Activated CD4-positive, alpha-beta memory T cell treated with anti-CD3 and anti-CD28 coated beads for 36 hours (primary cell): ENCODE measurements around the gene CAMTA1. TPM values are rescaled to one million over a fixed set of nuclear protein-coding genes. Genes with fewer than 3 reads are reported as not detected.
"Not testable (repeated sequence)": the region's sequence is repeated elsewhere in the genome, so short reads cannot be mapped to it uniquely, and the experiment has no call there.

Experiments
- CTCF ChIA-PET: fragments of 350-600 bp; sonication (Branson Sonifier 250); formaldehyde crosslinking; loops from one replicate; lab custom pipeline; 2021; ENCODE audit warnings: antibody characterized with exemption, inconsistent platforms; lab: Charles Lee
- POLR2A ChIA-PET: fragments of 350-600 bp; sonication (Branson Sonifier 250); formaldehyde crosslinking; loops from one replicate; lab custom pipeline; 2021; ENCODE audit warnings: antibody characterized with exemption; lab: Charles Lee
- DNase-seq: peaks from one replicate; pipeline ENCODE4 v3.0.0-alpha.2; 2020
- H3K27ac Mint-ChIP-seq: one replicate; pipeline ENCODE4 v1.8.0; 2021; ENCODE audit warnings: mixed read lengths
- H3K27me3 Mint-ChIP-seq: one replicate; pipeline ENCODE4 v1.8.0; 2021; ENCODE audit warnings: mixed read lengths
- H3K36me3 Mint-ChIP-seq: one replicate; pipeline ENCODE4 v1.8.0; 2021; ENCODE audit warnings: mixed read lengths
- H3K4me1 Mint-ChIP-seq: one replicate; pipeline ENCODE4 v1.8.0; 2021; ENCODE audit warnings: low read depth, mixed read lengths
- H3K4me3 Mint-ChIP-seq: one replicate; pipeline ENCODE4 v1.8.0; 2021; ENCODE audit warnings: mild to moderate bottlenecking, mixed read lengths
- H3K9me3 Mint-ChIP-seq: one replicate; pipeline ENCODE4 v1.8.0; 2021; ENCODE audit warnings: mixed read lengths
- intact Hi-C: fragments of 100-400 bp; cut with micrococcal nuclease; formaldehyde crosslinking; loops from one replicate; pipeline ENCODE4 v1.15.1; 2023
- total RNA-seq, 2 experiments: library from RNA; stranded (reverse); gene quantifications; one replicate each; pipeline ENCODE4 v1.2.3, GENCODE V29; 2021

CAMTA1 gene
- total RNA-seq, 2 experiments from 2014 or later: 64.7 to 68.9 TPM

DNA sequence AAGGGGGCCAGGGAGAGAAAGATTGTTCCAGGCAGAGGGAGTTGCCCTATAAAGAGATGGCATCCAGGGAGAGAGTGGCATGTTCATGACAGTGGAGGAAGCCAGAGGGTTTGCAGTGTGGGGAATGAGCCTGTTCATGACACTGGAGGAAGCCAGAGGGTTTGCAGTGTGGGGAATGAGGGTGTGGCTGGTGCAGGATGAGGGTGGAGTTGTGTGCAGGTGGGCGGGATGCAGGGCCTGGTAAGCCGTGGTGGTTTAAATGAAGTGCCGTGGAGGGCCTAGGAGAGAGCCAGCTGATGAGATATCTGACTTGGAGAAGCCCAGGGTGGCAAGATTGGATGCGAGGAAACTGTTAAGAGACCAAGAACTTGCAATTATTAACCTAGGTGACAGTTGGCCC is 131.8 kb downstream of the CAMTA1 start:
- CTCF ChIA-PET: no interaction called here
- Mint-ChIP-seq H3K36me3 (no peaks in the 10 kb centered on the region), H3K9me3 (peaks cover 4% of the 10 kb centered on the region), H3K4me3 (no peak overlapping the region), H3K4me1 (no peaks in the 10 kb centered on the region), H3K27ac (no peak overlapping the region), H3K27me3 (peaks cover 34% of the 10 kb centered on the region)
- POLR2A ChIA-PET: no interaction called here
- DNase-seq: no peak
- intact Hi-C loops: no loop called here

DNA sequence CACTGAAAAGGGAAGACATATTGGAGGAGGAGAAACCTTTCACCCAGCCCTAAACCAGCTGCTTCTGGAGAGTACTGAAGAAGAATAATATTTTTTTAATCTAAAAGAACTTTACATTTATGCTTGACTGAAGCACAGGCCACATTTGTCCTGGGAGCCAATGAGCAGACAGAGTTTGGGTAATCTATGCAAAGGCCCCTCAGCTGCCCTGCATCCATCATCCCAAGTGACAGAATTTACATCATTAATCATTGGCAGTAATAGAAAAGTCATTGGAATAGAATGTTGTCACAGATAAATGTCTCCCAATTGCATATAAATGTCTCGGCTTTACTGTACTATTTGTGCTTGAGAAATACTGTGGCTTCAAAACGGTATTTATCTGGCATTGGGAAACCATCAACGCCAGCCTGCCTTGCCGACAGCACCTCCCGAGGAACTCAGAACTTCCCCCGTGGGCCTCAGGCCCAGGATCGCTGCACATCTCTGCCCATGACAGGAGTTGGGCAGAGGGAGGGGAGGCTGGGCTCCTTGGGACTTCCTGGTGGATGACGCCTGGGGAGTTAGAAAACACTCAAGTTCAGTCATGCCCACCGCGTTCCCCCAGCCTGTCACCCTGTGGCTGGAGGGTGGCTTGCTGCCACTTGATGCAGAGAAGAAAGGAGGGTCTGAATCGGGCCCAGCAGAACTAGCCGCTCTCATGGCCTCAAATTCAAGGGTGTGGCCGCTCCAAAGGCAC is 133.1 kb downstream of the CAMTA1 start:
- no peaks in the 10 kb centered on the region for H3K36me3 Mint-ChIP-seq
- ChIA-PET CTCF (no interaction called here), POLR2A (no interaction called here)
- no peak for DNase-seq
- peaks cover 28% of the 10 kb centered on the region for H3K27me3 Mint-ChIP-seq
- H3K9me3 Mint-ChIP-seq: peaks cover 4% of the 10 kb centered on the region
- no peak overlapping the region for H3K4me3 Mint-ChIP-seq
- no peak overlapping the region for H3K27ac Mint-ChIP-seq
- intact Hi-C loops: no loop called here
- H3K4me1 Mint-ChIP-seq: no peaks in the 10 kb centered on the region

DNA sequence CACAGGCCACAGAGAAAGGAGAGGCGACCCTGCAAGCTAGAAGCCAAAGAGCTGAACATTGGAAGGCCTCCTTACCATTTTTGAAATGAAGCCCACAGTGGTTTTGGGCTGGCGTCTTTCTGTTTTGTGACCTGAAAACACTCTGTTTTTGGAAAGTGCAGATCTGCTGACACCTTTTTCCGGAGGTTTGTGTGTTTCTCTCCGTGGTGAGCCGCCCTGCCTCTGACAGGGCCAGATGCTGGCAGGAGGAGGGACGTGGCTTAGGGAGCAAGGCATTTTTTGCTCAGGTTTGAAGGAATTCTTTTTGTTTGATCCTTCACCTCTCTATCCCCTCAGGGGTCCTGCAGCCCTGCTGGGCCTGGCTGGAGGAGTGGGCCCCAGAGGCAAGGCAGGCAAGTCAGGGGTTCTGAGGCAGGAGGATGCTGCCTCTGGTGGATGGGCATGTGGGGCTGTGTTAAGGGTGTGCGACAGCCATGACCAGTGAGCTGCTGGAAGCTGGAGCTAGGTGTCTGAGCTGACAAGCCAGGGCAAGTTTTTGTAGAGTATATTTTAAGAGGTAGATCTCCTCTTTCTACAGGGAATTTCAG is 133.8 kb downstream of the CAMTA1 start:
- Mint-ChIP-seq H3K9me3 (peaks cover 4% of the 10 kb centered on the region), H3K4me3 (no peak overlapping the region)
- CTCF ChIA-PET: interaction anchor here (1.2 kb wide), 1 partner anchor 200 kb away, joined by 4 read pairs; no protein-coding TSS in a partner anchor

DNA sequence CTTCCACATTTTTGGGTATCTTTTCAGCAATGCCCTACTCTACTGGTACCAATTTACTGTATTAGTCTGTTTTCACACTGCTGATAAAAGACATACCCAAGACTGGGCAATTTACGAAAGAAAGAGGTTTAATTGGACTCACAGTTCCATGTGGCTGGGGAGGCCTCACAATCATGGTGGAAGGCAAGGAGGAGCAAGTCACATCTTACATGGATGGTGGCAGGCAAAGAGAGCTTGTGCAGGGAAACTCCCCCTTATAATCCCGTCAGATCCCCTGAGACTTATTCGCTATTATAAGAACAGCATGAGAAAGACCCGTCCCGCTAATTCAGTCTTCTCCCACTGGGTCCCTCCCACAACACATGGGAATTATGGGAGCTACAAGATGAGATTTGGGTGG is 136.3 kb downstream of the CAMTA1 start:
- H3K27ac Mint-ChIP-seq, DNase-seq, H3K36me3 Mint-ChIP-seq, CTCF ChIA-PET, H3K9me3 Mint-ChIP-seq, H3K4me3 Mint-ChIP-seq, POLR2A ChIA-PET, intact Hi-C loops, H3K4me1 Mint-ChIP-seq: not testable (repeated sequence)
- H3K27me3 Mint-ChIP-seq: peaks cover 11% of the 10 kb centered on the region

More for the DNA sequence above, 133.8 kb downstream of the CAMTA1 start:
- POLR2A ChIA-PET: no interaction called here
- Mint-ChIP-seq H3K36me3 (no peaks in the 10 kb centered on the region), H3K27me3 (peaks cover 23% of the 10 kb centered on the region), H3K4me1 (no peaks in the 10 kb centered on the region), H3K27ac (no peak overlapping the region)
- DNase-seq: no peak
- intact Hi-C loops: no loop called here

DNA sequence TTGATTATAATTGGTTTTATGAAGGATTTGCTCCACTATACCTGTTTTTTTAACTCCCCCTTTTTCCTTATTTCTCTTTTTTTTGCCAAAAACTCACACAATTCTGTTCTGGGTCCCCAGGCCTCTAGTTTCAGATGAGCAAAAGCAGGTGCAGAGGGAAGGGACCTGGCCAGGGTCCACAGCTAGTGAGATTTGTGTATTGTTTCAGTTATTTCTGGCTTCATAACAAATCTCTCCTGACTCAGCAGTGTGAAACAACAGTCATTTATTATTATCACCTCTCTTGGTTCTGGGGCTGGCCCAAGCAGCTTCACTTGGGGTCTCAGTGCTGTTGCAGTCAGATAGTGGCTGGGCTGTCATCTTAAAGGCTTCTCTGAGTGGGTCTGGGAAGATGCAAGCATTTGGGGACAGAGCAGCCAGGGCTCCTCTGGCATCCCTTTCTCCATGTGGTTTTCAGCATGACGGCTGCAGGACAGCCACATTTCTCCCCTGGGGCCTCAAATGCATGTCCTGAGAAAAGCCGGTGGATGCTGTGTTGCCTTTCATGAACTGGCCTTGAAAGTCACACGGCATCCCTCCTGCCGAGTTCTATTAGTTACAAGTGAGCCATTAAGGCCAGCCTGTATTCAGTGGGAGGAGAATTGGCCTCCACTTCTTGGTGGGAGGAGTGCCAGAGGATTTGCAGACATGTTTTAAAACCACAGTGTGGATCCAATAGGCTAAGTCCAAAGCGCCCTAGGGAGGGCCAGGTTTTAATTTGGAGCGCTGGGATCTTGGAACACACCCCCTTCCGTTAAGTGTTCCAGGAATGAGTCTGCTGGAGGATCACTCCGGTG is 137.1 kb downstream of the CAMTA1 start:
- H3K9me3 Mint-ChIP-seq: peaks cover 4% of the 10 kb centered on the region
- H3K27me3 Mint-ChIP-seq: peaks cover 3% of the 10 kb centered on the region
- no peaks in the 10 kb centered on the region for H3K36me3 Mint-ChIP-seq
- intact Hi-C loops: no loop called here
- H3K4me1 Mint-ChIP-seq: no peaks in the 10 kb centered on the region
- H3K27ac Mint-ChIP-seq: no peak overlapping the region
- ChIA-PET CTCF (no interaction called here), POLR2A (no interaction called here)
- H3K4me3 Mint-ChIP-seq: no peak overlapping the region
- no peak for DNase-seq

DNA sequence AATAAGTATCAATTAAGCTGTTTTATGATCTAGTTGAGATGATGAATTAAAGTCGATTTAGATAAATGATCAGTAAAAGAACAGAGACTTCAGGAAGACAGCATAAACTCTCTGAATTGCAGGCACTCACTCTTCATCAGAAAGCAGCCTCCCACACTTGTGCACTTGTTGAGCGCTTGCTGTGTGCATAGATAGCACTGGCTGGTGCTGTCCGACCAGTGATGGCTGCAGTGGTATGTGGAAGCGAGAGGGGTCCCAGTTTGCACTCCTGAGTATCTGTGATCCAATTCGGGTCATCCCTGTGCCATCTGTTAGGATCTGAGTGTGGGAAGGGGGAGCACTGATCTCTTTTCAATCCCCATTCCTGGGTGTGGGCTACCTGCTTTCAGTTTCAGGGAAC is 137.8 kb downstream of the CAMTA1 start:
- Mint-ChIP-seq H3K9me3 (peaks cover 4% of the 10 kb centered on the region), H3K27ac (no peak overlapping the region)
- CTCF ChIA-PET: no interaction called here

DNA sequence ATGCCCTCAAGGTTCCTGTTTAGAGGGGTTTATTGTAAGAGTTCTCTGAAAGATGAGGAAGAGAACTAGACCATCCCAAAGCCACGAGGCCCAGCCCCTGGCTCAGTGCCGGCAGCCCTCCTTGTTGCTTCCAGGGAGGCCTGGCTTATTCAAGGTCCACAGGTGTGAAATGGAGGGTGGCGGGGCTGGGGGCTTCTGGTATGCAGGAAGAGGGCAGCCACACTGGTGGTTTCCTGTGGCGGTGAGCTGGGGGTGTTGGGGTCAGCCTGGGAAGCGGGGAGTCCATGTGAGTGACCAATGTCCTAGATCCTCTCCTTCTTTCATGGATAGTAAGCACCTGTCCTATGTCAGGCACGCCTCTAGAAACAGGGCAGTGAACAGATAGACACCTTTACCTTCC is 138.2 kb downstream of the CAMTA1 start:
- peaks cover 9% of the 10 kb centered on the region for H3K27me3 Mint-ChIP-seq
- ChIA-PET POLR2A (no interaction called here), CTCF (no interaction called here)
- DNase-seq: no peak
- intact Hi-C loops: no loop called here
- no peaks in the 10 kb centered on the region for H3K36me3 Mint-ChIP-seq
- no peak overlapping the region for H3K27ac Mint-ChIP-seq
- no peaks in the 10 kb centered on the region for H3K4me1 Mint-ChIP-seq
- no peak overlapping the region for H3K4me3 Mint-ChIP-seq
- peaks cover 4% of the 10 kb centered on the region for H3K9me3 Mint-ChIP-seq

More for the DNA sequence above, 137.8 kb downstream of the CAMTA1 start:
- Mint-ChIP-seq H3K4me1 (no peaks in the 10 kb centered on the region), H3K4me3 (no peak overlapping the region), H3K36me3 (no peaks in the 10 kb centered on the region), H3K27me3 (peaks cover 6% of the 10 kb centered on the region)
- DNase-seq: no peak
- intact Hi-C loops: no loop called here
- POLR2A ChIA-PET: no interaction called here

DNA sequence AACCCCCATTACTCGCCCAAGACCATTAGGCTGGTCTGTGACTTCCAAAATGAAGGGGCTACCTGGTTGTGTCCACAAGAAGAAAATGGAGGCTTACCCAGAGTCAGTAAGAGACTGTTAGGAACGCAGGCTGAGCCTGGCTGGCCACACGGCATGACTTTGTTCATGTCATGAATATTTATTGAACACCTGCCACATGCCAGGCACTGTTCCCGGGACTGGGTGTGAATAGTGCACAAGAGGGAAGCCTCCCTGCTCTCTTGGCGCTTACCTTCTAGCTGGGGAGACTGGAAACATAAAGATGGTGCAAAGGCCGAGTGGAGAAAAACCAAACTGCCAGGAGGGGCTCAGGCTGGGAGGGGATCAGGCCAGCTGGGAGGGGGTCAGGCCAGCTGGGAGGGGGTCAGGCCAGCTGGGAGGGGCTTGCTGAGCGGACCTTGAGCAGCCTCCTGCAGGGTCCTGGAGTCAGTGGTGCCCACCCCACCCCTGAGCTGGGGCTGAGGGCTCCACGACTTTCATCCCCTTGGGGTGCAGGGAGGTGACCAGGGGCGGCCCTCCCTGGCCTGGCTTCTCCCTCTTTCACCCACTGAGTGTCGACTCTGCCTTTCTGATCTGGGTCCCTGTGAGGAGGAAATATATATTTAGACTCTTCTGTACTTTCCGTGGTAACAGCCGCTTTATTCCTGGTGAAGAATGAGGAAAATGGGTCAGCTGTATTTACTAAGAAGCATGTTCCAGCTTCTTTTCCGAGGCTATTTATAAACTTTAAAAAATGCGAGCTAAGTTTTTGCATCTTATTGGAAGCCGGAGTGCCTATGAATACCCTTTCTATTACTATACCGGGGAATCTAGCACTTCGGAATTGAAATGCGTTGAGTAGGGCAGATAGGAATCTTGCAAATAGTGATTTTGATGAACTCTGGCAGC is 139.0 kb downstream of the CAMTA1 start:
- Mint-ChIP-seq H3K36me3 (no peaks in the 10 kb centered on the region), H3K9me3 (peaks cover 4% of the 10 kb centered on the region), H3K27ac (no peak overlapping the region), H3K27me3 (peaks cover 11% of the 10 kb centered on the region), H3K4me1 (no peaks in the 10 kb centered on the region), H3K4me3 (no peak overlapping the region)
- intact Hi-C loops: no loop called here
- POLR2A ChIA-PET: no interaction called here
- no peak for DNase-seq
- CTCF ChIA-PET: no interaction called here

DNA sequence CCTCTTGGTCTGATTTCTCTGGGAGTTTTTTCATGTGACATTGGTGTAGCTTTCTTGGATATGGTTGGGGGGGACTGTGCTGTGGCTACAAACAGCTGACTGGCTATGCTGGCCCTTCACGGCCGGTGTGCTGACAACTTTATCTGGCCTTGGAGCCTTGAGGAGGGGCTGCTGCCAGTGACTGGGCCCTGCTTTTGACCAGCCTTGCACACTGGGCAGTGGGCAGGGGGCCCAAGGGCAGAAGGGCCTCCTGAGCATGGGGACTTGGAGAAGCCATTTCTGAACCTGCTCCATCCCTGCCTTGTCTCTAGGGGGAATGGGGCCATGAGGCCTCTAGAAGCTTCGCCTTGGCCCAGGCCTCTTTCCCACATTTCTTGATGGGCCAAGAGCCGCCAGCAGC is 139.6 kb downstream of the CAMTA1 start:
- H3K27ac Mint-ChIP-seq: no peak overlapping the region
- CTCF ChIA-PET: no interaction called here

DNA sequence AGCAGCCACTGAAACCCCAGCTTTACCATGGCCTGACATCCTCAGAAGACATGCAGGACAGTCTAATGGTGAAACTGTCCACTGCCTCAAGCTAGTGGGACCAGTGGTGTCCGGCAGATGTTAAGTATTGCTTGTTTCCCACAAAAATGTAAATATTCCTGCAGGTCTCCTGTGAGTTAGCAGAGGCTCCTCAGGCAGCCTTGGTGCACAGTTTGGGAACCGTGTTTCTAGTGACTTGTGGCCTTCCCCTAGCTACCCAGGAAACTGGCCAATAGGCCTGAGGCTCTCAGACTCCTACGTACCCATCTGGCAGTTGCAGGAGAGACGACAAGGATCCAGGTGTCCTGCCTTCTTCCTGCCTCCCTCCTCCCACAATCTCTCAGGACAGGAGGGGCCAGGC is 142.4 kb downstream of the CAMTA1 start:
- H3K9me3 Mint-ChIP-seq: no peaks in the 10 kb centered on the region
- no peak overlapping the region for H3K27ac Mint-ChIP-seq
- DNase-seq: no peak
- no peak overlapping the region for H3K4me3 Mint-ChIP-seq
- H3K4me1 Mint-ChIP-seq: no peaks in the 10 kb centered on the region
- peaks cover 16% of the 10 kb centered on the region for H3K27me3 Mint-ChIP-seq
- ChIA-PET POLR2A (no interaction called here), CTCF (no interaction called here)
- no peaks in the 10 kb centered on the region for H3K36me3 Mint-ChIP-seq
- intact Hi-C loops: no loop called here

More for the DNA sequence above, 139.6 kb downstream of the CAMTA1 start:
- intact Hi-C loops: no loop called here
- H3K4me3 Mint-ChIP-seq: no peak overlapping the region
- POLR2A ChIA-PET: no interaction called here
- H3K36me3 Mint-ChIP-seq: no peaks in the 10 kb centered on the region
- no peaks in the 10 kb centered on the region for H3K4me1 Mint-ChIP-seq
- H3K9me3 Mint-ChIP-seq: peaks cover 4% of the 10 kb centered on the region
- no peak for DNase-seq
- peaks cover 14% of the 10 kb centered on the region for H3K27me3 Mint-ChIP-seq

DNA sequence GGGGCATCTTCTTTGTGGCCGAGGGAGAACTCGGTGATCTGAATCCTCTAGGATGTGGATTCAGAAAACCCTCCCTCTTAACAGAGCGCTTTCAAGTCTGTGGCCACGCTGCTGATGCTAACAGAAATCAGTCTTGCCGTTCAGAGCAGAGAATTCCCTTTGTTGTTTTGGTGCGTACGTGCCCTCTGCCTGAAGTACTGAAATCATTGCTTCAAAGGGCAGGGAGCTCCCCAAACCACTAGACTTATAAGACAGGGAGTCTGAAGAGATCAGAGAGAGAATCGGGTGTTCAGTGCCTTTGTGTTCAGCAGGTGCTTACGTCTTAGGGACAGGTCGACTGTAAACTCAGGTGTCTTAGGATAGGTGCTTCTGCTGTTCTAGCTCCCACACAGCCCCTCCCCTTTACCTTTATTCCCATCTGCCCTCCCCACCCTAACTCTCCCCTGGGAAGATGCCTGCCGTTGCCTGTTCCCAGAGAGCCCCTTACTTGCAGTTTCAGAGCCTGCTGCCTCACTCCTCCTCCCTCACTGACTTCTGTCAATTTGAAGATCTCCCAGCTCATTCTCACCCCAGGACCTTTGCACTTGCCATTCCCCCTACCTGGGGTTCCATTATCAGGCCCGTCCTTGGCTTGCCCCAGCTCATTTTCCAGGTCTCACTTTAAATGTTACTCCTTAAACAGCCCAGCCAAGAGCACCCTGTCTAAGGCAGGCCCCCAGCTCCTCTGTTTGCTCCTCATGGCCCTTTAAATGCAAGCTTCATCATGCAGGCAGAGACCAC is 143.0 kb downstream of the CAMTA1 start:
- intact Hi-C loops: no loop called here
- ChIA-PET POLR2A (no interaction called here), CTCF (no interaction called here)
- no peaks in the 10 kb centered on the region for H3K9me3 Mint-ChIP-seq
- H3K27ac Mint-ChIP-seq: no peak overlapping the region
- H3K27me3 Mint-ChIP-seq: peaks cover 16% of the 10 kb centered on the region
- no peak for DNase-seq
- H3K4me1 Mint-ChIP-seq: no peaks in the 10 kb centered on the region
- H3K4me3 Mint-ChIP-seq: no peak overlapping the region
- H3K36me3 Mint-ChIP-seq: no peaks in the 10 kb centered on the region
